Measurements from ENCODE around the gene CSAD. TPM values are rescaled to one million over a fixed set of nuclear protein-coding genes. Genes with fewer than 3 reads are reported as not detected.
"Not testable (repeated sequence)": the region's sequence is repeated elsewhere in the genome, so short reads cannot be mapped to it uniquely, and the experiment has no call there.

CSAD gene
- total RNA-seq, 1 experiment from 2014 or later, result 19.2 TPM

GRCh38 chr12:53163008-53163407, 17.7 kb downstream of the CSAD start:
- not testable (repeated sequence) for H3K9me3 ChIP-seq (ENCODE audit: low read length); H3K36me3 ChIP-seq (ENCODE audit: insufficient read depth, low read length); H3K4me3 ChIP-seq (ENCODE audit: low read length); H3K27me3 ChIP-seq (ENCODE audit: low read length); H3K79me2 ChIP-seq (ENCODE audit: low read length); H2AFZ ChIP-seq (ENCODE audit: low read length); H3K9me2 ChIP-seq (replicated peaks; ENCODE audit: insufficient read depth, low read length); H4K20me1 ChIP-seq (ENCODE audit: insufficient read depth, low read depth, low read length); H3K4me1 ChIP-seq (ENCODE audit: low read length); H3K27ac ChIP-seq (ENCODE audit: low read length); H3K4me2 ChIP-seq (ENCODE audit: low read depth, low read length, poor library complexity, severe bottlenecking); DNase-seq; H3K9ac ChIP-seq (ENCODE audit: low read length)

GRCh38 chr12:53161119-53161911, 19.4 kb downstream of the CSAD start:
- DNase-seq, result no peak
- no peak overlapping the region for H3K4me2 ChIP-seq (ENCODE audit: low read depth, low read length, poor library complexity, severe bottlenecking)

GRCh38 chr12:53160673-53161072, 20.1 kb downstream of the CSAD start:
- DNase-seq, result no peak
- Histone ChIP-seq H3K27ac (ENCODE audit: low read length) (no peak overlapping the region), H3K79me2 (ENCODE audit: low read length) (no peaks in the 10 kb centered on the region), H3K27me3 (ENCODE audit: low read length) (no peaks in the 10 kb centered on the region), H4K20me1 (ENCODE audit: insufficient read depth, low read depth, low read length) (no peaks in the 10 kb centered on the region), H3K9me2 (replicated peaks; ENCODE audit: insufficient read depth, low read length) (no peaks in the 10 kb centered on the region), H3K36me3 (ENCODE audit: insufficient read depth, low read length) (no peaks in the 10 kb centered on the region), H3K4me2 (ENCODE audit: low read depth, low read length, poor library complexity, severe bottlenecking) (no peak overlapping the region), H3K9me3 (ENCODE audit: low read length) (no peaks in the 10 kb centered on the region), H2AFZ (ENCODE audit: low read length) (no peak overlapping the region), H3K4me1 (ENCODE audit: low read length) (peaks cover 6% of the 10 kb centered on the region), H3K4me3 (ENCODE audit: low read length) (no peak overlapping the region), H3K9ac (ENCODE audit: low read length) (no peak overlapping the region)

More at GRCh38 chr12:53161119-53161911, 19.4 kb downstream of the CSAD start:
- Histone ChIP-seq H3K9me2 (replicated peaks; ENCODE audit: insufficient read depth, low read length) (no peaks in the 10 kb centered on the region), H3K36me3 (ENCODE audit: insufficient read depth, low read length) (no peaks in the 10 kb centered on the region), H3K4me3 (ENCODE audit: low read length) (no peak overlapping the region), H3K9ac (ENCODE audit: low read length) (no peak overlapping the region), H3K9me3 (ENCODE audit: low read length) (no peaks in the 10 kb centered on the region), H3K27ac (ENCODE audit: low read length) (no peak overlapping the region), H3K79me2 (ENCODE audit: low read length) (no peaks in the 10 kb centered on the region), H2AFZ (ENCODE audit: low read length) (no peak overlapping the region), H3K27me3 (ENCODE audit: low read length) (no peaks in the 10 kb centered on the region), H4K20me1 (ENCODE audit: insufficient read depth, low read depth, low read length) (no peaks in the 10 kb centered on the region), H3K4me1 (ENCODE audit: low read length) (peaks cover 6% of the 10 kb centered on the region)

GRCh38 chr12:53160000-53160399, 20.7 kb downstream of the CSAD start:
- H3K9me2 ChIP-seq (replicated peaks; ENCODE audit: insufficient read depth, low read length), result no peaks in the 10 kb centered on the region
- H3K9ac ChIP-seq (ENCODE audit: low read length), result no peak overlapping the region
- H3K79me2 ChIP-seq (ENCODE audit: low read length), result no peaks in the 10 kb centered on the region
- no peaks in the 10 kb centered on the region for H3K9me3 ChIP-seq (ENCODE audit: low read length)
- H3K4me2 ChIP-seq (ENCODE audit: low read depth, low read length, poor library complexity, severe bottlenecking), result no peak overlapping the region
- no peak overlapping the region for H3K4me3 ChIP-seq (ENCODE audit: low read length)
- peaks cover 6% of the 10 kb centered on the region for H3K4me1 ChIP-seq (ENCODE audit: low read length)
- no peaks in the 10 kb centered on the region for H4K20me1 ChIP-seq (ENCODE audit: insufficient read depth, low read depth, low read length)
- H2AFZ ChIP-seq (ENCODE audit: low read length), result no peak overlapping the region
- no peaks in the 10 kb centered on the region for H3K27me3 ChIP-seq (ENCODE audit: low read length)
- no peak overlapping the region for H3K27ac ChIP-seq (ENCODE audit: low read length)
- H3K36me3 ChIP-seq (ENCODE audit: insufficient read depth, low read length), result no peaks in the 10 kb centered on the region
- DNase-seq, result no peak

GRCh38 chr12:53159195-53159839, 21.4 kb downstream of the CSAD start:
- no peaks in the 10 kb centered on the region for H4K20me1 ChIP-seq (ENCODE audit: insufficient read depth, low read depth, low read length)
- H3K9me3 ChIP-seq (ENCODE audit: low read length), result no peaks in the 10 kb centered on the region
- peaks cover 6% of the 10 kb centered on the region for H3K4me1 ChIP-seq (ENCODE audit: low read length)
- H3K27ac ChIP-seq (ENCODE audit: low read length), result no peak overlapping the region
- peak overlapping the region; percentile 42 for H3K9ac ChIP-seq (ENCODE audit: low read length)
- peak overlapping the region; percentile 32 for H3K4me2 ChIP-seq (ENCODE audit: low read depth, low read length, poor library complexity, severe bottlenecking)
- no peak overlapping the region for H3K4me3 ChIP-seq (ENCODE audit: low read length)
- H3K9me2 ChIP-seq (replicated peaks; ENCODE audit: insufficient read depth, low read length), result no peaks in the 10 kb centered on the region
- DNase-seq, result peak; percentile 95
- H2AFZ ChIP-seq (ENCODE audit: low read length), result peak overlapping the region; percentile 84
- H3K79me2 ChIP-seq (ENCODE audit: low read length), result no peaks in the 10 kb centered on the region
- H3K36me3 ChIP-seq (ENCODE audit: insufficient read depth, low read length), result no peaks in the 10 kb centered on the region
- no peaks in the 10 kb centered on the region for H3K27me3 ChIP-seq (ENCODE audit: low read length)

- no peaks in the 10 kb centered on the region for H3K4me1 ChIP-seq (ENCODE audit: low read length)
- H3K9me2 ChIP-seq (replicated peaks; ENCODE audit: insufficient read depth, low read length), result no peaks in the 10 kb centered on the region
- no peak overlapping the region for H3K4me2 ChIP-seq (ENCODE audit: low read depth, low read length, poor library complexity, severe bottlenecking)
- no peak overlapping the region for H2AFZ ChIP-seq (ENCODE audit: low read length)
- H3K36me3 ChIP-seq (ENCODE audit: insufficient read depth, low read length), result no peaks in the 10 kb centered on the region
- H4K20me1 ChIP-seq (ENCODE audit: insufficient read depth, low read depth, low read length), result no peaks in the 10 kb centered on the region
- no peak overlapping the region for H3K27ac ChIP-seq (ENCODE audit: low read length)
- no peaks in the 10 kb centered on the region for H3K79me2 ChIP-seq (ENCODE audit: low read length)
- no peaks in the 10 kb centered on the region for H3K9me3 ChIP-seq (ENCODE audit: low read length)
- H3K4me3 ChIP-seq (ENCODE audit: low read length), result no peak overlapping the region
- H3K9ac ChIP-seq (ENCODE audit: low read length), result no peak overlapping the region
- no peak for DNase-seq
- no peaks in the 10 kb centered on the region for H3K27me3 ChIP-seq (ENCODE audit: low read length)
These were observed 28.3 kb downstream of the CSAD start for GRCh38 chr12:53152390-53152789.

- Histone ChIP-seq H3K36me3 (ENCODE audit: insufficient read depth, low read length) (no peaks in the 10 kb centered on the region), H3K4me1 (ENCODE audit: low read length) (no peaks in the 10 kb centered on the region), H2AFZ (ENCODE audit: low read length) (no peak overlapping the region), H4K20me1 (ENCODE audit: insufficient read depth, low read depth, low read length) (no peaks in the 10 kb centered on the region), H3K9me3 (ENCODE audit: low read length) (no peaks in the 10 kb centered on the region), H3K27me3 (ENCODE audit: low read length) (no peaks in the 10 kb centered on the region), H3K9ac (ENCODE audit: low read length) (no peak overlapping the region), H3K9me2 (replicated peaks; ENCODE audit: insufficient read depth, low read length) (no peaks in the 10 kb centered on the region), H3K4me3 (ENCODE audit: low read length) (no peak overlapping the region), H3K79me2 (ENCODE audit: low read length) (no peaks in the 10 kb centered on the region), H3K27ac (ENCODE audit: low read length) (no peak overlapping the region), H3K4me2 (ENCODE audit: low read depth, low read length, poor library complexity, severe bottlenecking) (no peak overlapping the region)
- no peak for DNase-seq
These were observed 29.7 kb downstream of the CSAD start for GRCh38 chr12:53151039-53151438.

- H3K9me2 ChIP-seq (replicated peaks; ENCODE audit: insufficient read depth, low read length), result no peaks in the 10 kb centered on the region
- H4K20me1 ChIP-seq (ENCODE audit: insufficient read depth, low read depth, low read length), result no peaks in the 10 kb centered on the region
- H3K4me1 ChIP-seq (ENCODE audit: low read length), result no peaks in the 10 kb centered on the region
- no peak overlapping the region for H3K9ac ChIP-seq (ENCODE audit: low read length)
- no peak overlapping the region for H3K4me3 ChIP-seq (ENCODE audit: low read length)
- no peak overlapping the region for H3K27ac ChIP-seq (ENCODE audit: low read length)
- no peaks in the 10 kb centered on the region for H3K79me2 ChIP-seq (ENCODE audit: low read length)
- no peaks in the 10 kb centered on the region for H3K27me3 ChIP-seq (ENCODE audit: low read length)
- H3K4me2 ChIP-seq (ENCODE audit: low read depth, low read length, poor library complexity, severe bottlenecking), result no peak overlapping the region
- no peak overlapping the region for H2AFZ ChIP-seq (ENCODE audit: low read length)
- no peak for DNase-seq
- no peaks in the 10 kb centered on the region for H3K9me3 ChIP-seq (ENCODE audit: low read length)
- H3K36me3 ChIP-seq (ENCODE audit: insufficient read depth, low read length), result no peaks in the 10 kb centered on the region
These were observed 33.1 kb downstream of the CSAD start for GRCh38 chr12:53147653-53148052.

All from Karpas-422 (cell line).